GM19240 (cell line): ENCODE results near the gene FAR1.

ENCODE experiments used
- DNase-seq: peaks from one replicate; pipeline ENCODE4 v3.0.0; 2011; ENCODE audit warnings: low spot score; ENCODE audit not compliant: insufficient read length

The FAR1 gene

GRCh38 chr11:13776134-13776815 lies 107.8 kb downstream of the FAR1 start:
- DNase-seq, result no peak

DNA sequence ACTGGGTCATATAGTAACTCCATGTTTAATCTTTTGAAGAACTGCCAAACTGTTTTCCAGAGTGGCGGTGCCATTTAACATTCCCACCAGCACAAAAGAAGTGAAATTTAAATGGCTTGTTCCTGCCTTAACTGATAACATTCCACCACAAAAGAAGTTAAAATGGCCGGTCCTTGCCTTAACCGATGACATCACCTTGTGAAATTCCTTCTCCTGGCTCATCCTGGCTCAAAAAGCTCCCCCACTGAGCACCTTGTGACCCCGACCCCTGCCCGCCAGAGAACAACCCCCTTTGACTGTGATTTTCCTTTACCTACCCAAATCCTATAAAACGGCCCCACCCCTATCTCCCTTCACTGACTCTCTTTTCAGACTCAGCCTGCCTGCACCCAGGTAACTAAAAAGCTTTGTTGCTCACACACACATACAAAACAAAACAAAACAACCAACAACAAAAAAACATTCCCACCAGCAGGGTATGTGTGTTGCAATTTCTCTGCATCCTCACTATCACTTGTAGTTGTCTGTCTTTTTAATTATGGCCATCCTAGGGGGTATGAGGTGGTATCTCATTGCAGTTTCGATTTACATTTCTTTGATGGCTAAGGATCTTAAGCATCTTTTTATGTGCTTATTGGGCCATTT lies 109.0 kb downstream of the FAR1 start:
- no peak for DNase-seq

DNA sequence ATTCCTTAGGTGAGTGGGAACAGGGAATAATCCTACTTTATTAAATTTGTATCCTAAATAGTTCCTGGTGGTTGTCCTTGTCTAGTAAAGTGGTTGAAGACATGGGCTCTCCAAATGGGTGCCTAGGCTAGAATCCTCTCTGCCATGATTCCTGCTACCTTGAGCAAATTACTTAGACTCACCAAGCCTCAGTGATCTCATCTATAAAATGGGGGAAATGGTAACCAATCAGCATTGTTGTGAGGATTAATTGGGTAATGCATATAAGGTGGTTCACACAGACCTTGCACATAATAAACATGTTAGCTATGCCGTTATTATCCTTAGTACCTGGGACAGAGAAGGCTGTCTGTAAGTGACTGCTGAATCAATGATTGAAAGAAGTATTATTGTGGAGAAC lies 109.9 kb downstream of the FAR1 start:
- no peak for DNase-seq

DNA sequence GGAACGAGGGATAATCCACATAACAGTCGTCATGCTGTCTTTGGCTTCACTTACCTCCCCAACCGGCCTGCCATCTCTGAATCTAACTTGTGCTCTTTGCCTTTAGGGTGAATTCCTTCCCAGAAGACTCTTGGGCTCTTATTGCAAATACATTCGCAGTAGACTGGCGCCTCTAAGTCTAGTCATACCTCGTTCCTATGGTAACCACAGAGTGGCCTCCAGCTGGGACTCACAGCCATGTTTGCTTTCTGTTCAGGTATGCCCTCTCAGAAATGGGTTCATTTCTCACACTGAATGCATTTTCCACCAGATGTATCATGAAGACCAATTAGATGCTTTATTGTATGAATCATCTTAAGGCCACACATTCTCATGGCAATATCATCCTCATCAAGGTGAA lies 112.7 kb downstream of the FAR1 start:
- DNase-seq, result no peak
